ENCODE measurements around the gene AGPAT2.

DNA sequence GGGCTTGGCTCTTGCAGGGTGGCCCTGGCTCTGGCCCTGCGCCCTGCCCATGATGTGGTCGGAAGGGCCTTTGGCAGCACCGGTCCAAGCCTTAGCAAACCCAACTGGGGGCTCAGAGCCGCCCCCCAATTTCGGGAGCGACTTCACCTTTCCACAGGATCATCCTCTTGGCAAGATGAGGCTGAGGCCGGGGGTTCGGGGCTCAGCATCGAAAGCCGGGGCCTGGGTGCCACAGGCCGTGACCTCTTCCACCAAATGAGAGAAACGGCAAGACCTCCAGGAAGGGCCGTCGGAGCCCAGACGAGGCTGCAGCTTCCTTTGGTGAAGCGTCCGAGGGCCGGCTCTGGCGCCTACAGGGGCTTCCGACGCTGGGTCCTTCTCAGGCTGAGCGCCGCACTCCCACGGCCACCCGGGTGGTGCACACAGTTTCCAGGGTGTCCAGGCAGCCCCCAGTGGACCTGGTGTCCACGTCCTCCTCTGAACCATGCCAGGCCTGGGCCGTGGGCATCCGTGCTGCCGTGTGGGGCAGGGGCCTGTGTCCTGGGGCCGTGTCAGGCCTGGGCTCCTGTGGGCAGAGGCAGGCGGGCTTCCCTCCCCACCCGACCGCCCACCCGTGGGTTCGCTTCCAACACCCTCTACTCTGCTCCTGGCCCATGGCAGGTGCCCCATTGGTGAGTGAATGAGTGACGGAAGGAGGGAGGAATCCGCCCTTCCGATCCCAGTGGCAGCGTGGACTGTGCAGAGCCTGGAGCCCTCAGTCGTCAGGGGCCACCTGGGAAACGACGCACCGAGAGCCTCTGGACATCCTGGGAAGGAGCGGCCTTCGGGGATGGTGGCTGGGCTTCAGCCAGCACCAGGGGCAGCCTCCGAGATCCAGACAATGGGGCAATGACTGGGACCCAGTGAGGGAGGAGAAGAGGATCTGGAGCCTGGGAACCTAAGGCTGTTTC is 5.2 kb upstream of the AGPAT2 start:
- TF ChIP-seq EZH2 (IDR thresholded peaks at IDR 0.05; ENCODE audit: borderline replicate concordance) = no peak
- TF ChIP-seq, protein P1, sequence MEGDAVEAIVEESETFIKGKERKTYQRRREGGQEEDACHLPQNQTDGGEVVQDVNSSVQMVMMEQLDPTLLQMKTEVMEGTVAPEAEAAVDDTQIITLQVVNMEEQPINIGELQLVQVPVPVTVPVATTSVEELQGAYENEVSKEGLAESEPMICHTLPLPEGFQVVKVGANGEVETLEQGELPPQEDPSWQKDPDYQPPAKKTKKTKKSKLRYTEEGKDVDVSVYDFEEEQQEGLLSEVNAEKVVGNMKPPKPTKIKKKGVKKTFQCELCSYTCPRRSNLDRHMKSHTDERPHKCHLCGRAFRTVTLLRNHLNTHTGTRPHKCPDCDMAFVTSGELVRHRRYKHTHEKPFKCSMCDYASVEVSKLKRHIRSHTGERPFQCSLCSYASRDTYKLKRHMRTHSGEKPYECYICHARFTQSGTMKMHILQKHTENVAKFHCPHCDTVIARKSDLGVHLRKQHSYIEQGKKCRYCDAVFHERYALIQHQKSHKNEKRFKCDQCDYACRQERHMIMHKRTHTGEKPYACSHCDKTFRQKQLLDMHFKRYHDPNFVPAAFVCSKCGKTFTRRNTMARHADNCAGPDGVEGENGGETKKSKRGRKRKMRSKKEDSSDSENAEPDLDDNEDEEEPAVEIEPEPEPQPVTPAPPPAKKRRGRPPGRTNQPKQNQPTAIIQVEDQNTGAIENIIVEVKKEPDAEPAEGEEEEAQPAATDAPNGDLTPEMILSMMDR (IDR thresholded peaks at IDR 0.05; ENCODE audit: poor library complexity) = no peak
- TF ChIP-seq EZH2phosphoT487 (IDR thresholded peaks at IDR 0.05; ENCODE audit: low read depth, severe bottlenecking, unreplicated experiment) = no peak
